Activated CD8-positive, alpha-beta memory T cell treated with anti-CD3 and anti-CD28 coated beads for 4 hours (primary cell): ENCODE measurements around the gene PGM5.
"Not testable (repeated sequence)": the region's sequence is repeated elsewhere in the genome, so short reads cannot be mapped to it uniquely, and the experiment has no call there.

Experiments used
- DNase-seq, 2 donors: peaks; one replicate each; pipeline ENCODE4 v3.0.0-alpha.2; 2020; ENCODE audit warnings: low read depth in 2 of 2

The PGM5 gene

DNA sequence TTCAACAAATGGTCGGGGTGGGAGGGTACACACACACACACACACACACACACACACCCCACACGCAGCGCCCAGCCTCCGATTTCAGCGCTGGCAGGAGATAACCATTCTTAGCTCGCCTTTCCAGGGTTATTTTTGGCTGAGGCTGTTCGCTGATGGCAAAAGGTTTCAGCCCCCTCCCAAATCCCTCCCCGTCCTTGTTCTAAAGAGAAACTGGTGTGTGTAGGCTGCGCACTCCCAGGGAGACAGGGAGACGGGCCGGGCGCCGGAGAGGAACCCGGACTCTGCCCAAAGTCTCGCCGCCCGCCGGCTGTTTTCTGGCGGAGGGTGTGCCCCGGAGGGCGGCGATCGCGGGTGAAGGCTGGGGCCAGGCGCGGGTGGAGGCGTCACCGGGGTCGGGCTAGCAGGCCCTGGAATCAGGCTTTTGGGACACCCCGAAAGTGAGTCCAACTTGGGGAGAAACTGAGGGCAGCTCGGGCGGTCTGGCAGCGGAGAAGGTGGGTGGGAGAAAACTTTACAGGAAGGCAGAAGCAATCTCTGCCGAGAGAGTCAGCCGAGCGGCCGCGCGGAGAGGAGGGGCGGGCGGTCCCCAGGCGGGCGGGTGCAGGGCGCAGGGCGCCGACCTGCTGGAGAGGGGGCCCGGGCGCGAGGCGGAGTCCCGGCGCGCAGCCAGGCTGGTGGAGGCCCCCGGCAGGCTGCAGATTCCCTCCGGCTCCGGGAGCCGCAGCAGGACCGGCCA is at the start of gene PGM5:
TSS of gene PGM5 (plus strand) at position 232 of the 739 bp plus-strand sequence. CDS start 517 bp downstream, outside the sequence.
- DNase-seq, result not testable (repeated sequence)

GRCh38 chr9:68307127-68307526 is 49.3 kb upstream of the PGM5 start:
- DNase-seq, result not testable (repeated sequence)

DNA sequence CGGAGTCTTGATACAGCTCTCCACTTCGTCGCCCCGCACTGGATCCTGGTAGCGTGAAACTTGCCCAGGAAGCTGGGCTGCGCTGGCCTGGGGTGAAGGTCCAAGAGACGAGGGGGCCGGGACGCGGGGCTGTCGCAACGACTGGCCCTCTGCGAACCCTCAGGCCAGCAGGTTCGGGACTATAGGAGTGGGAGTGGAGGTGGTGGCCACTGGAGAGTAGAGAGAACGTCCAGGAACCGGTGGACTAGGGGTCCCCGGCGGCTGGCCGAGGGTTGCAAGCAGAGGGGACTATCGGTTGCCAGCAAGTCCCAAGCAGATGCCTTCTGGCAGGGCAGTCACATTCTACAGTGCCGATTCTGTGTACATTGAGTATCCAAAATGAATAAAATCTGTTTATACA is 48.8 kb upstream of the PGM5 start:
- not testable (repeated sequence) for DNase-seq

DNA sequence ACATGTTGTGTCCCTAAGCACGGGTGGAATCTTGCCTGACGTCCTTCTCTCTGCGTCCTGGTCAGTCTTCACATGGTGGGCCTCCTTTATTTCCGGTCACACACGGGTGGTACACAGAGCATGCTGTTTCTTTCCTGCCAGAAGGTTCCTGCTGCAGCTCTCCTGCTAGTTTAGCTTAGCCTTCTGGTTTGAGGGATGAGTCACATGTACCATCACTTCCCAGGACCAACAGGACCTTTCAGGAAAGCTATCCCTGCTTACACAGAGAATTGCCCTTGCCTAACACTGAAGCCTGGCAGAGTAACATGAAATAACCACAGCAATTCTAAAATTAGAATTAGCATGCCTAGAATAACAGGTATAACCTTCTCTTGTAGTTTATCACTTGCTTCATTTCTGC is 45.2 kb upstream of the PGM5 start:
- not testable (repeated sequence) for DNase-seq

- not testable (repeated sequence) for DNase-seq
These were observed 38.2 kb upstream of the PGM5 start for GRCh38 chr9:68318209-68318608.

DNA sequence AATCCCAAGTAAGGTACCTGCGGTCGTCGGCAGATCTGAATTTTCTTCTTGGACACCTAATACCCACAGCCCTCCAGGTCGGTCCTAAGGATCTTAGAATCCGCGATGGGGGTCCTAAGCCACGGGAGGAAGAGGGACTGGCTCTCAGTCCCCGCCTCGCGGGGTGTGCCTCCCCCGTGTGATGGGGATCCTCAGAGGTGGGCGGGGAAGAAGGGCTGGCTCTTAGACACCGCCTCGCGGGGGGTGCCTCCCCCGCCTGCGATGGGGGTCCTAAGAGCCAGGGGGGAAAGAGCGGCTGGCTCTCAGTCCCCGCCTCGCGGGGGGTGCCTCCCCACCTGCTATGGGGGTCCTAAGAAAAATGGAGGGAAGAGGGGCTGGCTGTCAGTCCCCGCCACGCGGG is 32.7 kb upstream of the PGM5 start:
- not testable (repeated sequence) for DNase-seq

GRCh38 chr9:68324518-68324917 is 31.9 kb upstream of the PGM5 start:
- not testable (repeated sequence) for DNase-seq

DNA sequence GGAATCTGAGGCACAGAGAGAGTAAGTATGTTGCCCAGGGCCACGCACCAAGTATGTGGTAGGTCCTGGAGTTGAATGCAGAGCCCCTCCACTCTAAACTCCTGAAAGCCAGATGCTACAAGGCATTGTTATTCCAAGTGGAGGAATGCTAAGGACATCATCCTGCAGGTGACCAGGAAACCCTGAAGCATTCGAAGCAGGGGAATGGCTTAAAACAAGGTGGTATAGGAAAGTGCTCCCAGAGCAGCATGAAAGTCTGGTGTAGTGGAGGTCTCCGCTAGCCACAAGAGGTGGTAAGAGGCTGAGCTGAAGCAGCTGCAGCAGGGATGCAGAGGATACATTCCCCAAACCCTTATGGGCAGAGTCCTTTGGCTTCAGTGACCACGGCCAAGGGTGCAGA is 27.3 kb upstream of the PGM5 start:
- DNase-seq, result not testable (repeated sequence)

DNA sequence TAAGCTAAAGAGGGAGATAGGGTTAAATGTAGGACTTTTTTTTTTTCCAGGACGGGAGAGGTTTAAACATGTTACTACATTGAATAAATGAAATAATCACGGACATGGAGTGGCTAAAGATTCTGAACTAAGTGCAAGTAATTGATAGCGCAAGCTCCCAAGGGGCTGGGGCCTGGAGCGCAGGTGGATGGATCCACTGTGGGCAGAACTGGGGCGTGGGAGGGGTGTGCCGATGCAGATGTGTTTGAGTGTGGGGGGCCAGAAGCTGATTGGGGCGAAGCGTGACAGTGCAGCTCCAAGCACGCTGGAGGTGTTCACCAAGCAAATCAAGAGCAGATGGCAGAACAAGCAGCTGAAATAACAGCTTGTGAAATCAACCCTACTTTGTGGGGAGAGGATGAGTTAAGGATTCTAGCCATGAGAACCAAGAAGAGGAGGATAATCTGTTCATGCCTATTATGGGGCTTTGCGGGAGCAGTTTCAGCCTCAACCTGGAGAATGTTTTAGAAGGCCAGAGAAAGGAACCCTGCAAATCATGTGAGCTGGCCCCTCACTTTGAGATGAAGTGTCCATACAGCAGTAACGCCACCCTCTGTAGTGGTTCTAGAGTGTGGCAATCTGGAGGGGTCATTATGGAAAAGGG is 25.8 kb upstream of the PGM5 start:
- DNase-seq, result not testable (repeated sequence)

GRCh38 chr9:68332122-68332521 is 24.3 kb upstream of the PGM5 start:
- DNase-seq, result not testable (repeated sequence)

DNA sequence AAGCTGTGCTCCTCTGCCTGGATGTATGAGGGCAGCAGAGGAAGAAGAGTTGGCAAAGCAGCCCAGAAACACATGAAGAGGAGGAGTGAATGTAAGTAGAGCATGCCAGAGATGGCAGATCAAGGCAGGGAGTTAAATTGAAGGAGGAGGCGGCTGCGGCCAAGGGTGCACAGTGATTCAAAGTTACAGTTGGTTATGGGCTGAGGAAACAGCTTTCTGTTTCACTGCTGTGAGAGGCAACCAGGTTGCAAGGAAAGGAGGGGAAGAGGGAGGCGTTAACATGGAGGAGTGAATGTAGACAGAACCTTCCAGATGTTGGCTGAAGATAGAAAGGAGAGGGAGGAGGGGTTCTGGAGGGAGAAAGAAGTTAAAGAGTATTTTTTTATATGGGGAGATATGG is 20.5 kb upstream of the PGM5 start:
- DNase-seq, result not testable (repeated sequence)

- not testable (repeated sequence) for DNase-seq
These were observed 19.6 kb upstream of the PGM5 start for GRCh38 chr9:68336639-68337339.

DNA sequence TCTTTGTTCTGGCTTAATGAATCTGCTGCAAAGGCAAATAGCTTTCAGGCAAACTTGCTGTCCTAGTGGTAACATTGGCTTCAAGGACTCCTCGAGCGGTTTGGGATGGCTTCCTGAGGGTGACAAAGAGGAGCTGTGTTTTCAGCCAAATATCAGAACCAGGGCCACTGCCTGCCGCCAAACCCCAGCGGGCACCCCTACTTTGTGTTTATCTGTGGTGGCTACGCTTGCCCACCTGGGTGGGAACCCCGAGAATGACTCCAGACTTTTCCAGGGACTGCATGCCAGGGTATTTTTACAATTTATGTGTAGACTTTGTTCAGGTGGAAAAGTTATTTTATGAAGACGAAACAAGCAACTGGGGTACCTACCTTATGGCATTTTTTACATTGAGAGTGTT is 18.4 kb upstream of the PGM5 start:
- DNase-seq, result not testable (repeated sequence)

DNA sequence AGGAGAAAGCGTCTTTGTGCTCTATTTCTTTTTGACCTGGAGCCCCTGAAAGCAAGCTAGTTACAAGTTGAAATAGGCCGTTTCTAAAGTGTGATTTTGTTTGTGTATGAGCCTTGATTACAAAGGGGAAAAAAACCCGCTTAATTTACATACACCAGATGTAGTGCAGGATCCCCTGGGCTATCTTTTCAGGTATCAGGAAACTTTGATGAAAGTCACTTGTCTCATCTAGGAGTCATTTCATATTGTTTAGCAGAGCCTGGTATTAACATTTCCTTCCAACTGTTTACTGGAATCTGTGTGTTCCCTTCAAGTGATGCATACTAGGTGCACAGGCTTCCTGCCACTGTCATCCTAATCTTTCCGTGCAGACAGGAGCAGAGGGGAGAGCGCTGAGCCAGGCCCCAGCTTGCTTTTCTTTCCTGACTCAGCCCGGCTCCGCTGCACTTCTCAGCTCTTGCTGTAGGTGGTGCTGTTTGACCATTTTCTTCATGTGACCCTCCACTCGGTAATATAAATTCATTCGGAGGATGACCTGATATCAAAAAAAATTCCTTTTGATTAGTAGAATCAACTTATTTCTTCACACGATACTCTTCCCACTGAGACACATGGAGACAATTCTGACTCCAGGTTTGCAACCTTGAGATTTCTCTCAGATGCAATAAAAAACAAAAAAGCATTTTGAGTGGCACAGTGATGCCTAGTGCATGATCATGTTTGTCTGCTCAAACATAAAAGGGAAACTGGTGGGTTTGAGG is 14.0 kb upstream of the PGM5 start:
- DNase-seq, result not testable (repeated sequence)

- DNase-seq, result not testable (repeated sequence)
These were observed 13.2 kb upstream of the PGM5 start for GRCh38 chr9:68343242-68343641.

- DNase-seq, result not testable (repeated sequence)
These were observed 12.4 kb upstream of the PGM5 start for GRCh38 chr9:68343992-68344391.

DNA sequence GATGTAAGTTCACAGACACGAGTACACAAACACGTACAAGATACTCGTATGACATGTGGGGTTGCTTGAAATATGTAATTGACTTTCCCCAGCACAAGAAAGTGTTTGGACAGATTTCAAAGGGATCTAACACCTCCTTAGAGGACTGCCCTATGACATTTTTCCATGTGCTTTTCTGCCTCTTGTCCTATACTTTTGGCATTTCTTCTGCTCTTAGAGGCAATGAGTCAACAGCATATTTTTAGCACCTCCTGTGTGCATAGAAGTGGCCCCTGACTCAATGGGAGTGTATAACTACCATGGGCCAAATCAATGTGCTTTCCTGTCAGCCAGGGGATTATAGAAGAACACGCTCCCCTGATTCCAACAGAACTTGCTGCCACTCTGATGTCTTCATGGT is 4.7 kb upstream of the PGM5 start:
- not testable (repeated sequence) for DNase-seq

DNA sequence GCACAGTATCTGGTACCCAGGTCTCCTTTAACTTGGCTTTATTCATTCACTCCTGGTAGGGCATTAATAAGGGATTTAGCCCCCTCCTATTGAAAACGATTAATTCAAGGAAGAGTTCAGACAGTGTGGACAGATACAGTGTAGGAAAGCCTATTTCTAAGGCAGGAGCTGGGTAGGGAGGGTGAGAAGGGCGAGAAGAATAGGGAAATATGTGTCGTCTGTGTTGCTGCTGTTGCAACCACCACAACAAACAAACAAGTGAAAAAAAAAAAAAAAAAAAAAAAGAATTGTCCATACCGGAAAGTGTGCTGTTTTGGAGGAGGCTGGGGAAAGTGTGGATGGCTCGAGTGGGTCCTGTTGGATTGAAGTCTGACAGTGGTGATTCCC is 425 bp upstream of the PGM5 start:
- not testable (repeated sequence) for DNase-seq

GRCh38 chr9:68357119-68357714 is 806 bp downstream of the PGM5 start:
- DNase-seq, result not testable (repeated sequence)

DNA sequence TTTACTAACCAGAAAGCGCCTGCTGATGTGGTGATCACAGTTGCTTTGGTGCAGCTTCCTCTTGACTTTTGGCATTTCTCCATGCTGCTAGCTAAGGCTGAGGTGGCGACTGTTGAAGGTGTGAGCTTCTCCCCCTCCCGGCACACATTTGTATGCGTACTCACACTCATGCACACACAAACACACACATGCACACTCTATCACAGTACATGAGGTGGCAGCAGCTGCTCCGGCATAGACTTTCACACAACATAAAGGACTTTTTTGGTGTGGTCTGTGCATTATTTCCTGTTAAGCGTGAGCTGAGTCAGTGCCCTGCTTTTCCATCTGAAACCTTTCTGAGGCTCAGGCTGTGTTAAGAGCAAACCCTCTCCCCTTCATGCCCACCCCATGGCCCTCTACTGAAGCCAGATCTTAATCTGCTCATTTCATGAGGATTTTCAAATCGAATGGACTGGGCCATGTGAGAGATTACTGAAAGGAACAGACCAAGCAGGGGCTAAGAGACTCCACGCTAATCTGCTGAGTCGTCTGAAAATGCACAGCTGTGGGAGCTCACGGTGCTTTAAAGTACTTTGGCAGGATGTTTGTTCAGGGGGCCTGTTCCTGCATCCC is 10.6 kb downstream of the PGM5 start:
- not testable (repeated sequence) for DNase-seq

DNA sequence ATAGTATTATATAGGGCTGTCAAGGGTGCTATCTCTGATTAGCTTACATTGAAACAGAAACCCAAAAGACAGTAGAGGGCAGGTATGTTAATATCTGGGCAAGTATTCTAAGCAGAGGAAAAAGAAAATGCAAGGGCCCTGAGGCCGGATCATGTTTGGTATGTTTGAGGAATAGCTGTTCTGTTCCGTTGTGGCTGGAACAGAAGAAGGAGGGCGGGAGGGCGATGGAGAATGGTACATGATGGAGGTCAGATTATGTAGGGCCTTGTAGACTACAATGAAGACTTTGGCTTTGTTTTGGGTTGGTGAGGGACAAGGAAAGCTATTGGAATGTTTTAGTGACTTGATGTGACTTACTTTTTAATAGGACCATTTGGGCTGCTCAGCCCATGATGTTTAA is 19.4 kb downstream of the PGM5 start:
- DNase-seq, result not testable (repeated sequence)
